ENCODE results near the gene ZRANB3. TPM values are rescaled to one million over a fixed set of nuclear protein-coding genes. Genes with fewer than 3 reads are reported as not detected.

Gene ZRANB3
- total and polyA plus RNA-seq, 2 donors (not counting 3 experiments of a cell fraction or from before 2014, with no cell fraction given) = 2.2 to 6.0 TPM

DNA sequence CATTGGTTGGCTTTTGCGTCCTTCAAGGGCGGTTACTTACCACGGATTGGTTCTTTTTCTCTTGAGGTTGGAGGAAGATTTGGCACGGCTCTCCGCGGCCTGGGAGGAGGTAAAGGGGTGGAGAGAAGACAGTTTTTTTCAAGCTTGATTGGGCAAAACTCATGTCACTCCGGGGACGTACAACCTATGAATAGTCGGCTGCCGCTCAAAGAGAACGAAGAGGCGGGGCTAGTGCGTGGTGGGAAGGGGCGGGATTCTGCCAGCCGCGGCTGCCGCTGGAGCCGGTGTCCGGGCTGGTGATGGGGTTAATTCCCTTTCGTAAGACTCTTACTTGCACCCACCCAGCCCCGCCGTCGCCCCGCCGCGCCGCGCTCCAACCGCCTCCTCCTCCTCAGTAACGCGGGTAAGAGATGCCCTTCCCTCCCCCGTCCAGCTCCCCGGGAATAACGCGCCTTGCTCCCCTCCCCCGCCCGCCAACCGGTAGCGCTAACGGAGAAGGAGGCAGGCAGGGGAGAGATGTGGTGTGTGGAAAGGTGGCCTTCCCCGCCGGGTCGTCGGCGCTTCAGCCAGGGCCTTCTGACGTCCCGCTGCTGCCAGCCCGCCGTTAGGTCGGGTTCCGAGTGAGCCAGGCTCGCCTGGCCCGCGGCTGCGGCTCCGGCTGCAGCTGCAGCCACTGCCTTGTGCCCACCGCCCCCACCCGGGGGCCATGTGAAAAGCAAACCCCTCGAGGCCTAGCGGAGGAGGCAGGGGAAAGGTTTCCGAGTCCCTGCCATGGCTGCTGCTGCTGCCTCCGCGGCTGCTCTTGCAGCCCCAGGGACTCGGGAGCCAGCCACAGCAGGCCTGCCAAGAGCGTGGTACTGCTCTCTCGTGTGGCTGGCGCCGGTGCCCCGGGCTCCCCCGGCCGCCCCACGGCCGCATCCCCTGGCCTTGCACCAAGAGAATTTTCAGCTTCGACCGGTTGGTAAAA lies 496 bp upstream of the ZRANB3 start, which contains the start of gene R3HDM1:
Gene R3HDM1, plus strand, starts transcription at position 254 of the 967 bp plus-strand sequence. CDS start 73,362 bp downstream, outside the sequence.
- peak within 1 kb of the TSS; percentile 98 for H3K4me2 ChIP-seq (ENCODE audit: insufficient read depth, low read length)
- ChIA-PET CTCF (interaction anchor here (0.7 to 2.2 kb wide), 10 partner anchors 10 to 543 kb away, joined by 3 to 14 read pairs (median 4); no protein-coding TSS in a partner anchor), POLR2A (interaction anchor here (1.2 to 1.9 kb wide), 2 partner anchors 9 to 211 kb away, joined by 3 to 6 read pairs; no protein-coding TSS in a partner anchor)
- BruUV-seq (replicated peaks) = no TSS peak
- peak within 1 kb of the TSS; percentile 93 for H3K27ac ChIP-seq (ENCODE audit: insufficient read depth, low read depth, low read length)
- no peaks in the 10 kb centered on the region for H3K36me3 ChIP-seq (ENCODE audit: control insufficient read depth in 2 of 2, extremely low read depth in 1 of 2, insufficient read depth in 2 of 2, low read length in 2 of 2)
- H3K9me1 ChIP-seq (replicated peaks; ENCODE audit: control insufficient read depth, extremely low read depth, insufficient read depth, low read length) = no peaks in the 10 kb centered on the region
- dilution Hi-C loops (cut with MboI; ENCODE audit: extremely low pct_ligation_motif_present, low sequenced_read_pairs) = no loop called here
- TF ChIP-seq, protein P1, sequence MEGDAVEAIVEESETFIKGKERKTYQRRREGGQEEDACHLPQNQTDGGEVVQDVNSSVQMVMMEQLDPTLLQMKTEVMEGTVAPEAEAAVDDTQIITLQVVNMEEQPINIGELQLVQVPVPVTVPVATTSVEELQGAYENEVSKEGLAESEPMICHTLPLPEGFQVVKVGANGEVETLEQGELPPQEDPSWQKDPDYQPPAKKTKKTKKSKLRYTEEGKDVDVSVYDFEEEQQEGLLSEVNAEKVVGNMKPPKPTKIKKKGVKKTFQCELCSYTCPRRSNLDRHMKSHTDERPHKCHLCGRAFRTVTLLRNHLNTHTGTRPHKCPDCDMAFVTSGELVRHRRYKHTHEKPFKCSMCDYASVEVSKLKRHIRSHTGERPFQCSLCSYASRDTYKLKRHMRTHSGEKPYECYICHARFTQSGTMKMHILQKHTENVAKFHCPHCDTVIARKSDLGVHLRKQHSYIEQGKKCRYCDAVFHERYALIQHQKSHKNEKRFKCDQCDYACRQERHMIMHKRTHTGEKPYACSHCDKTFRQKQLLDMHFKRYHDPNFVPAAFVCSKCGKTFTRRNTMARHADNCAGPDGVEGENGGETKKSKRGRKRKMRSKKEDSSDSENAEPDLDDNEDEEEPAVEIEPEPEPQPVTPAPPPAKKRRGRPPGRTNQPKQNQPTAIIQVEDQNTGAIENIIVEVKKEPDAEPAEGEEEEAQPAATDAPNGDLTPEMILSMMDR (IDR thresholded peaks at IDR 0.05; ENCODE audit: extremely low read depth in 1 of 2, insufficient read depth in 1 of 2, low read depth in 1 of 2, low read length in 2 of 2) = peak in 1 of 2 donors; percentile 15
- TF ChIP-seq POLR2AphosphoS5 (IDR thresholded peaks at IDR 0.05; ENCODE audit: insufficient read depth, low read depth, low read length) (peak; percentile 71), POLR2A (IDR thresholded peaks at IDR 0.05; ENCODE audit: low read depth, low read length) (peak; percentile 75), FOS (IDR thresholded peaks at IDR 0.05; ENCODE audit: borderline replicate concordance, insufficient read depth, low read length) (no peak)
- peak; percentile 100 for DNase-seq (ENCODE audit: low read depth, low spot score)
- peaks cover 7% of the 10 kb centered on the region for H3K4me1 ChIP-seq (ENCODE audit: control insufficient read depth, extremely low read depth, insufficient read depth, low read length)
- H3K9ac ChIP-seq (replicated peaks; ENCODE audit: extremely low read depth, insufficient read depth, low read length) = peak within 1 kb of the TSS; percentile 97
- peaks cover 46% of the 10 kb centered on the region for H3K79me2 ChIP-seq (ENCODE audit: control insufficient read depth, insufficient read depth, low read length)
- no peaks in the 10 kb centered on the region for H3K27me3 ChIP-seq (ENCODE audit: control insufficient read depth in 2 of 2, insufficient read depth in 2 of 2, low read length in 2 of 2)
- H3K9me3 ChIP-seq (replicated peaks; ENCODE audit: control insufficient read depth, insufficient read depth, low read length) = no peaks in the 10 kb centered on the region
- no peaks in the 10 kb centered on the region for H4K20me1 ChIP-seq (replicated peaks; ENCODE audit: control insufficient read depth, extremely low read depth, insufficient read depth, low read length)
- H2AFZ ChIP-seq (ENCODE audit: low read depth, low read length) = peak within 1 kb of the TSS; percentile 91
- H3K4me3 ChIP-seq (replicated peaks in 1 of 3; ENCODE audit: insufficient read depth in 1 of 3, low read depth in 1 of 3, low read length in 3 of 3) = peak within 1 kb of the TSS; percentile 77 to 92 (median 88)
- no peak for FAIRE-seq
- intact Hi-C loops (cut with micrococcal nuclease) = loop anchor here (1.0 to 5.0 kb wide), 7 partner anchors 181 to 527 kb away; partner anchors contain the start of genes MCM6, RAB3GAP1 and UBXN4

Data from endothelial cell of umbilical vein (primary cell).